ENCODE measurements around the gene CORO6.

The CORO6 gene

GRCh38 chr17:29645515-29646051 is 22.9 kb upstream of the CORO6 start:
- TF ChIP-seq CTCF (IDR thresholded peaks at IDR 0.05): no peak

- no peak for TF ChIP-seq CTCF (IDR thresholded peaks at IDR 0.05)
Measured at GRCh38 chr17:29643817-29644160, 21.1 kb upstream of the CORO6 start.

- TF ChIP-seq CTCF (IDR thresholded peaks at IDR 0.05): no peak
Measured at GRCh38 chr17:29642171-29642611, 19.5 kb upstream of the CORO6 start.

- no peak for TF ChIP-seq CTCF (IDR thresholded peaks at IDR 0.05)
Measured at GRCh38 chr17:29640981-29641642, 18.4 kb upstream of the CORO6 start.

GRCh38 chr17:29640413-29640812 is 17.7 kb upstream of the CORO6 start:
- TF ChIP-seq CTCF (IDR thresholded peaks at IDR 0.05): no peak

- no peak for TF ChIP-seq CTCF (IDR thresholded peaks at IDR 0.05)
Measured at GRCh38 chr17:29633886-29634285, 11.2 kb upstream of the CORO6 start.

- TF ChIP-seq CTCF (IDR thresholded peaks at IDR 0.05): no peak
Measured at GRCh38 chr17:29630630-29631193, 8.0 kb upstream of the CORO6 start.
